Endothelial cell of umbilical vein (primary cell): ENCODE data around the gene PSMA7. TPM values are rescaled to one million over a fixed set of nuclear protein-coding genes. Genes with fewer than 3 reads are reported as not detected.

Source experiments
- BruUV-seq: library from RNA; stranded (reverse); fragments of 400-500 nt; replicated peaks from 2 replicates; lab custom pipeline; 2021; lab: Mats Ljungman, UMichigan
- CTCF ChIA-PET: fragments of 300-600, 350-600 bp; sonication (Branson Sonifier 250); formaldehyde crosslinking; loops from one replicate; lab custom pipeline; 2021; ENCODE audit warnings: antibody characterized with exemption, inconsistent platforms; lab: Charles Lee
- POLR2A ChIA-PET: fragments of 300-600, 350-600 bp; sonication (Branson Sonifier 250); formaldehyde crosslinking; loops from one replicate; lab custom pipeline; 2021; ENCODE audit warnings: antibody characterized with exemption, inconsistent platforms; lab: Charles Lee
- DNase-seq: peaks from one replicate; pipeline ENCODE4 v3.0.0-alpha.2; 2011; ENCODE audit warnings: low read depth, low spot score
- FAIRE-seq: peaks from 2 replicates; lab custom pipeline; 2011; peaks lifted over from hg19 to GRCh38; lab: Jason Lieb, UNC
- H2AFZ ChIP-seq: 2 replicates; pipeline ENCODE4 v1.6.0; 2012; ENCODE audit warnings: low read depth, low read length, control low read depth, inconsistent platforms
- H3K27ac ChIP-seq: 2 replicates; pipeline ENCODE4 v1.5.1; 2011; ENCODE audit warnings: low read depth, mild to moderate bottlenecking, control low read depth, low read length, moderate library complexity; ENCODE audit not compliant: insufficient read depth
- H3K27me3 ChIP-seq, 2 experiments: 2 replicates each; pipeline versions ENCODE4 v1.6.0 to v1.6.1; 2011; ENCODE audit warnings: low read length in 2 of 2, mixed read lengths in 1 of 2; ENCODE audit not compliant: control insufficient read depth in 2 of 2, insufficient read depth in 2 of 2
- H3K36me3 ChIP-seq, 2 experiments: 2 replicates in 1 of 2; 3 replicates in 1 of 2; pipeline ENCODE4 v1.5.1; 2011; ENCODE audit warnings: low read length in 2 of 2, mild to moderate bottlenecking in 1 of 2, moderate library complexity in 1 of 2; ENCODE audit not compliant: control insufficient read depth in 2 of 2, insufficient read depth in 2 of 2; ENCODE audit errors: extremely low read depth in 1 of 2
- H3K4me1 ChIP-seq: 3 replicates; pipeline ENCODE4 v1.5.1; 2011; ENCODE audit warnings: mild to moderate bottlenecking, low read length; ENCODE audit not compliant: control insufficient read depth, insufficient read depth; ENCODE audit errors: extremely low read depth
- H3K4me2 ChIP-seq: 2 replicates; pipeline ENCODE4 v1.6.1; 2011; ENCODE audit warnings: low read length, control low read depth, mixed read lengths; ENCODE audit not compliant: insufficient read depth
- H3K4me3 ChIP-seq, 3 experiments: fragments of 200-600 bp in 1 of 3; sonication (generic), shearing (Covaris generic) in 1 of 3; replicated peaks in 1 of 3; 2 replicates each; pipeline ENCODE4 v1.5.1; 2011 to 2016; ENCODE audit warnings: control low read depth in 3 of 3, low read length in 3 of 3, mild to moderate bottlenecking in 2 of 3, inconsistent platforms in 1 of 3, low read depth in 1 of 3, moderate library complexity in 1 of 3; ENCODE audit not compliant: insufficient read depth in 1 of 3
- H3K79me2 ChIP-seq: 2 replicates; pipeline ENCODE4 v1.6.0; 2012; ENCODE audit warnings: low read length, inconsistent platforms; ENCODE audit not compliant: control insufficient read depth, insufficient read depth
- H3K9ac ChIP-seq: replicated peaks from 2 replicates; pipeline ENCODE3; 2011; ENCODE audit warnings: low read length, control low read depth; ENCODE audit not compliant: insufficient read depth; ENCODE audit errors: extremely low read depth
- H3K9me1 ChIP-seq: replicated peaks from 3 replicates; pipeline ENCODE4 v1.6.0; 2011; ENCODE audit warnings: mild to moderate bottlenecking, low read length; ENCODE audit not compliant: control insufficient read depth, insufficient read depth; ENCODE audit errors: extremely low read depth
- H3K9me3 ChIP-seq: replicated peaks from 2 replicates; pipeline ENCODE4 v1.5.1; 2012; ENCODE audit warnings: low read length, inconsistent platforms; ENCODE audit not compliant: control insufficient read depth, insufficient read depth
- H4K20me1 ChIP-seq: replicated peaks from 2 replicates; pipeline ENCODE3; 2011; ENCODE audit warnings: mild to moderate bottlenecking, low read length; ENCODE audit not compliant: control insufficient read depth, insufficient read depth; ENCODE audit errors: extremely low read depth
- CTCF ChIP-seq, 2 donors: IDR thresholded peaks; 1 replicate in 1 of 2; 2 replicates in 1 of 2; pipeline ENCODE4 v1.5.1; 2011; ENCODE audit warnings: low read length in 2 of 2, mild to moderate bottlenecking in 2 of 2, moderate library complexity in 2 of 2, control low read depth in 1 of 2, inconsistent platforms in 1 of 2, low read depth in 1 of 2; ENCODE audit not compliant: insufficient read depth in 1 of 2; ENCODE audit errors: extremely low read depth in 1 of 2
- EZH2 ChIP-seq: IDR thresholded peaks from 2 replicates; pipeline ENCODE4 v1.6.1; 2012; ENCODE audit warnings: borderline replicate concordance, low read depth, mild to moderate bottlenecking, moderate library complexity, low read length, inconsistent platforms; ENCODE audit not compliant: severe bottlenecking
- FOS ChIP-seq: IDR thresholded peaks from 2 replicates; pipeline ENCODE4 v1.6.1; 2011; ENCODE audit warnings: mild to moderate bottlenecking, low read length, moderate library complexity, borderline replicate concordance; ENCODE audit not compliant: insufficient read depth
- GATA2 ChIP-seq: IDR thresholded peaks from 2 replicates; pipeline ENCODE4 v1.7.0; 2011; ENCODE audit warnings: low read depth, mild to moderate bottlenecking, moderate library complexity, mixed read lengths, low read length; ENCODE audit not compliant: insufficient read length, insufficient read depth
- JUN ChIP-seq: IDR thresholded peaks from 2 replicates; pipeline ENCODE4 v1.6.1; 2011; ENCODE audit warnings: borderline replicate concordance, low read depth; ENCODE audit not compliant: insufficient read length, insufficient read depth
- MAX ChIP-seq: IDR thresholded peaks from 2 replicates; pipeline ENCODE4 v1.6.1; 2011; ENCODE audit not compliant: insufficient read depth, insufficient read length
- MYC ChIP-seq: IDR thresholded peaks from one replicate; pipeline ENCODE4 v1.6.1; 2011; ENCODE audit warnings: mild to moderate bottlenecking, low read depth, low read length
- POLR2A ChIP-seq: IDR thresholded peaks from 2 replicates; pipeline ENCODE4 v1.6.1; 2012; ENCODE audit warnings: low read depth, mild to moderate bottlenecking, control low read depth, low read length
- POLR2AphosphoS5 ChIP-seq: IDR thresholded peaks from 2 replicates; pipeline ENCODE4 v1.6.1; 2012; ENCODE audit warnings: low read depth, mild to moderate bottlenecking, control low read depth, low read length, moderate library complexity; ENCODE audit not compliant: insufficient read depth
- dilution Hi-C: fragments of 300-500 bp; cut with MboI; formaldehyde crosslinking; loops from one replicate; pipeline ENCODE4 v1.15.0; 2019; ENCODE audit warnings: low sequenced_read_pairs; ENCODE audit not compliant: extremely low pct_ligation_motif_present
- intact Hi-C: fragments of 100-400 bp; cut with micrococcal nuclease; formaldehyde crosslinking; loops from one replicate; pipeline ENCODE4 v1.10.0; 2022
- polyA plus RNA-seq, 4 experiments: library from polyadenylated mRNA; depleted of rRNA in 3 of 4; stranded (reverse) in 3 of 4; unstranded in 1 of 4; fragments of >200 nt; gene quantifications; 2 replicates each; pipeline versions ENCODE4 v1.2.1 to v1.2.3, GENCODE V29; 2011 to 2012; ENCODE audit warnings: missing spikeins in 1 of 4
- total RNA-seq: library from RNA; stranded (reverse); gene quantifications from 2 replicates; pipeline ENCODE4 v1.2.3, GENCODE V29; 2021

Gene PSMA7
- total and polyA plus RNA-seq, 2 donors (not counting 3 experiments of a cell fraction or from before 2014, with no cell fraction given) = 393 to 826 TPM

- Histone ChIP-seq H3K27ac (no peak overlapping the region), H3K9ac (no peak overlapping the region), H3K27me3 (no peaks in the 10 kb centered on the region), H3K9me1 (no peaks in the 10 kb centered on the region), H3K36me3 (peaks cover 11 to 43% of the 10 kb centered on the region in 2 experiments), H3K79me2 (peaks cover 31% of the 10 kb centered on the region), H3K4me3 (no peak overlapping the region), H3K4me1 (no peaks in the 10 kb centered on the region), H4K20me1 (peaks cover 2% of the 10 kb centered on the region), H2AFZ (no peak overlapping the region), H3K9me3 (no peaks in the 10 kb centered on the region), H3K4me2 (no peak overlapping the region)
- FAIRE-seq = no peak
- no peak for DNase-seq
- intact Hi-C loops (no loop called here), dilution Hi-C loops (no loop called here)
- CTCF ChIA-PET = no interaction called here
- TF ChIP-seq MAX = no peak
- TF ChIP-seq EZH2 = no peak
- no peak for TF ChIP-seq FOS
- BruUV-seq = no TSS peak
- POLR2A ChIA-PET = no interaction called here
Measured at GRCh38 chr20:62160876-62161275, 17.7 kb upstream of the PSMA7 start.

GRCh38 chr20:62160253-62160652 is 17.1 kb upstream of the PSMA7 start:
- BruUV-seq = no TSS peak
- no peak overlapping the region for H3K4me3 ChIP-seq
- CTCF ChIA-PET = no interaction called here
- intact Hi-C loops (no loop called here), dilution Hi-C loops (no loop called here)
- H3K9ac ChIP-seq = no peak overlapping the region
- H3K4me2 ChIP-seq = no peak overlapping the region
- H3K27me3 ChIP-seq = no peaks in the 10 kb centered on the region
- peaks cover 35% of the 10 kb centered on the region for H3K79me2 ChIP-seq
- POLR2A ChIA-PET = no interaction called here
- TF ChIP-seq CTCF (IDR thresholded peaks at IDR 0.05; ENCODE audit: extremely low read depth in 1 of 2, insufficient read depth in 1 of 2, low read depth in 1 of 2, low read length in 2 of 2) (no peak), JUN (no peak), MAX (no peak), POLR2A (no peak), GATA2 (no peak), POLR2AphosphoS5 (no peak), FOS (no peak), EZH2 (no peak), MYC (no peak)
- no peak overlapping the region for H3K27ac ChIP-seq
- H2AFZ ChIP-seq = no peak overlapping the region
- no peak for DNase-seq
- H3K36me3 ChIP-seq = peaks cover 11 to 39% of the 10 kb centered on the region in 2 experiments
- peaks cover 2% of the 10 kb centered on the region for H4K20me1 ChIP-seq
- FAIRE-seq = no peak
- H3K9me3 ChIP-seq = no peaks in the 10 kb centered on the region
- H3K9me1 ChIP-seq = no peaks in the 10 kb centered on the region
- no peaks in the 10 kb centered on the region for H3K4me1 ChIP-seq
